GM18499 (cell line): ENCODE data around the gene CUL4A.
"Not testable (repeated sequence)": the region's sequence is repeated elsewhere in the genome, so short reads cannot be mapped to it uniquely, and the experiment has no call there.

ENCODE experiments used
- ATAC-seq: cut with Tn5 transposase; IDR thresholded peaks from one replicate; pipeline ENCODE4 v1.9.1; 2021; ENCODE audit warnings: moderate number of reproducible peaks; ENCODE audit not compliant: insufficient read depth, unreplicated experiment

Gene CUL4A

DNA sequence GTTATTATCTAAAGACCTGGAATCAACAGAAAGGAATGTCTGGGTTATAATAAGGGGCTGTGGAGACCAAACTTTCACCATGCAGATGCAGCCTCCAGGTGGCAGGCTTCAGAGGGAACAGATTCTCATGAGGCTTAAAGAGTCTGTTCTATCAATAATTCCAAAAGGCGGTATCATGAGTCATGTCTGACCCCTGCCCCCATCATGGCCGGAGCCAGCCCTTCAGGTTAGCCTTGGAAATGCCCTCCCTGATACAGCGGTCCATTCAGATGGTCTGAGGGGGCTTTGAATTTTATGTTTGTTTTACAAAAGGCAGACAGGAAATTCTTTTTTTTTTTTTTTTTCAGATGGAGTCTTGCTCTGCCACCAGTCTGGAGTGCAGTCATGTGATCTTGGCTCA is 66.0 kb downstream of the CUL4A start:
- ATAC-seq, result no peak

DNA sequence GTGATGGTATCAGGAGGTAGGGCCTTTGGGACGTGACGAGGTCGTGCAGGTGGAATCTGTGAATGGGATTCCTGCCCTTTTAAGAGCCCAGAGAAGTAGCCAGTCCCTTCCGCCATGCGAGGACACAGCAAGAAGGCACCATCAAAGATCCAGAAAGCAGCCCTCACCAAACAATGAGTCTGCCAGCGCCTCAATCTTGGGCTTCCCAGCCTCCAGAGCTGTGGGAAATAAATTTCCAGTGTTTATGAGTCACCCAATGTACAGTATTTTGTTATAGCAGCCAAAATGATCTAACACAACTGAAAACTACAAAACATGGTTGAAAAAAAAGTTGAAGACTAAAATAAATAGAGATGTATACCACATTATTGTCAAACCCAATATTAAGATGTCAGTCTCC is 70.7 kb downstream of the CUL4A start:
- no peak for ATAC-seq

GRCh38 chr13:113283904-113284303 is 74.5 kb downstream of the CUL4A start:
- no peak for ATAC-seq

- ATAC-seq, result no peak
These were observed 79.5 kb downstream of the CUL4A start for GRCh38 chr13:113288880-113289279.

DNA sequence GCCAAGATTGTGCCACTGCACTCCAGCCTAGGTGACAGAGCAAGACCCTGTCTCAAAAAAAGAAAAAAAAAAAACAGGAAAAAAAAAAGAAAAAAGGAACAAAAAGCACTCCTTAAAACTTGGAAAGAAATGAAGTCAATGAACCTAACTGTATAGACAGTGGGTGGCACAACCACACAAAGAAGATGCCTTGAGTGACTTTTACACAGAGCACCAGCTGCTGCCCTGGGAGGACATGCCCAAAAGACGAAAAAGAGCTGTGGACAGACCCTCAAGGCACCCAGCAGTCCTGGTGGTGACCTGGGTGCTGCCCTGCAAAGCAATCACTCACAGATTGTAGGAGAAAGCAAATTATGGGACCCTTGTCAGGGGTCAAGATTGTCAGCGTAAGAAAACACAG is 81.7 kb downstream of the CUL4A start:
- no peak for ATAC-seq

DNA sequence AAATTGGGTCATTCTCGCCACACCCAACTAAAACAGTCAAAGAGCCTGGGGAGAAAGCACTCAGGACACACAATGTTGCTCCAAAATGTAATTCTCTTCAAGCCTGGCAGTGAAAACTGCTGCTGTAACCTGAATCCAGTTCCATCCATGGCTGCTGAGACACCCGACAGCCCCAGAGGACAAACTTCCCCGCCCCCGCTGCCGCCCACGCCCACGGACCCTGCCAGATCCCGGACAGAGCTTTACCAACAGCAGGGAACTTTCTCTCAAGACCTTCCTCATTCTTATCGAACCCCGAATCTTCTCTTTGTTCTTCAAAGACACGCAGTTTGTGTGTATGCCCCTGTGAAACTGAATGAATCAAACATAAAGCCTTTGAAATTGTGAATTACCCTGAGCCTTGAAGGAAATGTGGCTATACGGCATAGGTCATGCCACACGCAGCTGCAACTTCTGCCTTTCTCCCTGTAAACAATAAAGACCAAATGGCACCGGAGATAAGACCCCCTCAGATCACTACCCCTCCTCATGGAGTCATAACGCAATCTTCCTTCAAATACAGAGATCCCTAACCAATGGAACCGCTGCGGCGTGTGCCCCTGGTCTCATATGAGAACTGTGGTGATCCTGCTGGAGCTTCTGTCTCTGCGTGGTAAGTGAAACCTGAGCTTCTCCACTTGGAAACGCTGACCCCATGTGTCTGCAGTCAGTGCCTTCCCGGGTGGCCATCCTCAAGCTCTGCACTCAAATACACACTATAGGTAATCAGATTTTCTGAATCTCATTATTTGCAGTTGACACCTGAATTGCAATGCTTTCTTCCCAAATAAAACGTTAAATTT is 82.8 kb downstream of the CUL4A start:
- no peak for ATAC-seq

GRCh38 chr13:113293686-113294085 is 84.3 kb downstream of the CUL4A start:
- no peak for ATAC-seq

DNA sequence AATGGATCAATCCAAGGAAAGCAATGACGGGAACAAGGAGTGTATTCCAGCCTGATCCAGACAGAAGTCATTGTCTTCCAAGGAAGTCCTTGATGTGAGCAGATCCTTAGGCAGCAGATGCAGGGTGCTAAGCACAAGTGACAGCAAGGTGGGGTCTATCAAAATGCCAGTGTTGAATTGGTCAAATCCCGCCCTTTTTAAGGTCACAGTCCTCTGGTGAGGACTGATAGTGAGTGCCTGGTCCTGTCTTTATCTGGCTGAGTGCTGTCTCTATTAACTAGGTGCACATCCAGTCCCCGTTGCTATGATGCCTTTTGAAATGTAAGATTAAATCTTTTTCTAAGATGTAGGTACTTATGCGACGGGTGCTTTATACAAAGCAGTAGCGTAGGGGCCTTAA is 86.4 kb downstream of the CUL4A start:
- no peak for ATAC-seq

GRCh38 chr13:113296823-113297369 is 87.5 kb downstream of the CUL4A start, which contains the start of gene LAMP1:
Gene LAMP1, plus strand, starts transcription at chr13:113297239. Its CDS starts 196 bp downstream, at chr13:113297435.
- peak; percentile 35 for ATAC-seq

GRCh38 chr13:113297370-113298042 is 88.1 kb downstream of the CUL4A start:
- peak; percentile 25 for ATAC-seq

DNA sequence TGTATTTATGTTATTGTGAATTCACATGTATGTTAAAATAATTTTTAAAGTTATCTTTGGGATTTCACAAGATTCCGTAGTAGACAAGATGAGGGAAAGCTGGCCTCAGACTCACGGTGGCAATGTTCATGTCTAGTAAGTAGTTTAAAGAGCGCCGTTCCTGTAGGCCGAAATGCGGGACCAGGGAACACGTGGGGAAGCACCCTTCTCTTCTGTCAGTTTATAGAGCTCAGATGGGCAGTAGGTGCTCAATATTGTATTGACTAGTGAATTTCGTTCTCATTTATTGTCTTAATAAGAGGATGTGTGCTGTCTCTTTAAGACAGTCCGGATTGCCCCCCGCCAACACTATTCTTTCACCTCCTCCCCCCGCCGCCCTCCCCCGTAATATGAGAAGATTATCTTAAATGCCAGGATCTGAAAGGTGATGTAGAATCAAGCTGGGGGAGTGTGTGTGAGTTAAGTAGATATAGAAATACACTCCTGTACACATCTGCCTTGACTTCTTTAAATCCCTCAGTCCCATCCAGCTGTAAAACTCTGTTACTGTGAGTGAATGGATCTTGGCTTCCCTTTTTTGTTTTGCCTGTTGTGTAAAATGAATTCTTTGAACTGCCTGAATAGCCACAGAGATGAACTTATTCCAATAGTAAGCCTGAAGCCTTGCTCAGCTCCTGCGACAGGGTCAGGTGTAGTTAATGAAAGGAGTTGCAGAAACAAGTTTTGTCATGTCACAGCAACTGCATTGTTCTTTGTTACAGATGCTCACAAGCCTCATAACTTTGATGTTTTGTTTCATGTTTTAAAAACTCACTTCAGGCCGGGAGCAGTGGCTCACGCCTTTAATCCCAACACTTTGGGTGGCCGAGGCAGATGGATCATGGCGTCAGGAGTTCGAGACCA is 88.9 kb downstream of the CUL4A start:
- ATAC-seq, result no peak

DNA sequence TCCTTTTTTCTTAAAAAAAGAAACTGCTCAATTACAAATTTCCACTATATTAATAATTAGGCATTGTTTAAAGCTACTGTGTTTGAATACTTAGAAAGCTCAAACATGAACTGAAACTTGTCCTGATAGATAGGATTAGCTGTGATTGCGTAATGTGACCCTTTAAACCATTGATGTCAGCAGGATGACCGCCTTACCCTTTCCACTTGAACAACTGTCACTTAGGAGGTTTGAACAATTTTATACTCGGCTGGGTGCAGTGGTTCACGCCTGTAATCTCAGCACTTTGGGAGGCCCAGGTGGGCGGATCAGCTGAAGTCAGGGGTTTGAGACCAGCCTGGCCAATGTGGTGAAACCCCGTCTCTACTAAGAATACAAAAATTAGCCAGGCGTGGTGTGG is 90.5 kb downstream of the CUL4A start:
- ATAC-seq, result no peak

DNA sequence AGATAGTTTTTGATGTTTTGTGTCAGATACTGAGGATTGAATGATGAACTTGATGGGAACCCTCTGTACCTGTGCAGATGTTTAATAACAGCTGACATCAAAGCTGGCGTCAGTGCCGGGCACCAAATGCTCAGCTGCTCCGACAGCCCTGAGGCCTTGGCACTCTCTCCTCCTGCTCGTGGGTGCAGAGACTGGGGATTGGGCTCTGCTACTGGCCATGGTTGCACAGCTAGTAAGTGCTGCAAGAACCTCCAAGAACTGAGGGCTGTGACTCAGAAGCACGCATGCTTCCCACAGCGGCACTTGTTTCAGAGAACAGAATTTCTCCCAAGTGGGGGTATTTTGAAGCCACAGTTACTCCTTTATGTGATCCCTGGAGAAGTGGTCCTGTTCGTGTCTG is 93.6 kb downstream of the CUL4A start:
- no peak for ATAC-seq

- ATAC-seq, result no peak
These were observed 94.7 kb downstream of the CUL4A start for GRCh38 chr13:113304121-113304520.

DNA sequence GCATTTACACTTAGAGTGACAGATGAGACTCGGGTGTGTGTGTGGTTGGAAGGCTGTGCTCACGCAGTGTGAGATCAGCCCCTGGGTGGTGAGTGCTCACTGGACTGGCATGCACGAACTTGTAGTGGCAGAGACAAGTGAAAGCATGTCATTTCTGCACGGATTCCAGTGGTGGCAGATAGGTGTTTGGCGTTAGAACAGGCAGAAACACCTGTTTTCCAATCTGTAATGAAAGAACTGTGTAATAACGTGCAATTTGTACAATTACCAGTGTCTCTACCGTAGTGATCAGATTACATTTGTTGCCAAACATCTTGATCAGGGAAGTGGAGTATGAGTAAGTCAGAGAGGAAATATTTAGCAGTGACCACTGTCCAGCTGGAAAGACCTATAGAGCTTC is 95.8 kb downstream of the CUL4A start:
- no peak for ATAC-seq

- ATAC-seq, result no peak
These were observed 98.1 kb downstream of the CUL4A start for GRCh38 chr13:113307491-113307890.

DNA sequence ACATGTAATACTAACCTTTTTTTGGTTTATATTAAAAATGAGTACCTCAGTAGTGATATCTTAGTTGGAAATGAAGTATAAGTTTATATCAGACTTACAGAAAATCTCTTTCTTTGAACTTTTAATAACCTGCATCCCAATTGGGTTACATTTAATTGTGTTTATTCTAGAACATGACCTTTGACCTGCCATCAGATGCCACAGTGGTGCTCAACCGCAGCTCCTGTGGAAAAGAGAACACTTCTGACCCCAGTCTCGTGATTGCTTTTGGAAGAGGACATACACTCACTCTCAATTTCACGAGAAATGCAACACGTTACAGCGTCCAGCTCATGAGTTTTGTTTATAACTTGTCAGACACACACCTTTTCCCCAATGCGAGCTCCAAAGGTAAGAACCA is 100.1 kb downstream of the CUL4A start:
- no peak for ATAC-seq

GRCh38 chr13:113314112-113314511 is 104.7 kb downstream of the CUL4A start:
- not testable (repeated sequence) for ATAC-seq

- not testable (repeated sequence) for ATAC-seq
These were observed 105.6 kb downstream of the CUL4A start for GRCh38 chr13:113314895-113315470.

DNA sequence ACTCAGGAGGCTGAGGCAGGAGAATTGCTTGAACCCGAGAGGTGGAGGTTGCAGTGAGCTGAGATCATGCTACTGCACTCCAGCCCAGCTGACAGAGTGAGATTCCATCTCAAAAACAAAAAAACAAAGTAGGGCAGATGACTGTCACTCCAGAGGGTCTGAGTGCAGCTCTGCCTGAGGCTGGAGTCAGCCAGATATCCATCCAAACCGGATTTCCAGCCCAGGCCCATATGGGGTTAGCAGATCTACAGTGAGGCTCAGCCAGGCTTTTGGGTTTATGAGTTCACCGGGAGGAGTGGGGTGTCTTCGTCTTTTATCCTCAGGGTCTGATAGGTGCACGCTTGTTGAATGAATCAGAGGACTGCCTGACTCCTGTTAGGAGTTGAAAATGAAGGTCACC is 106.6 kb downstream of the CUL4A start:
- ATAC-seq, result no peak
